Sciatic nerve (tissue), 2 donors: Measurements from ENCODE around the gene CEP20. TPM values are rescaled to one million over a fixed set of nuclear protein-coding genes. Genes with fewer than 3 reads are reported as not detected.
"Not testable (repeated sequence)": the region's sequence is repeated elsewhere in the genome, so short reads cannot be mapped to it uniquely, and the experiment has no call there.

Experiments
- ATAC-seq: fragments of 200-7000 bp; cut with Tn5 transposase; one replicate; pipeline ENCODE4 v1.9.1; 2020; ENCODE audit warnings: mild to moderate bottlenecking, moderate library complexity
- DNase-seq: peaks from one replicate; pipeline ENCODE4 v3.0.0-alpha.2; 2020; ENCODE audit warnings: low spot score
- intact Hi-C: fragments of 100-400 bp; cut with DNase I; formaldehyde crosslinking; loops from one replicate; pipeline ENCODE4 v1.14.2; 2022
- total RNA-seq: library from RNA; stranded (reverse); fragmentation: NEBNext Ultra II Directional; extraction: Animal tissue kit (Norgen Biotek cat#: 25700); gene quantifications from one replicate; pipeline ENCODE4 v1.2.1, GENCODE V29; 2021
- donor health status: DM: no; HTN: no; CAD: no.
- donor health status: DM: no; HTN: no; CAD: no.

Gene CEP20
- total RNA-seq, 1 donor from 2014 or later, result 37.6 TPM

DNA sequence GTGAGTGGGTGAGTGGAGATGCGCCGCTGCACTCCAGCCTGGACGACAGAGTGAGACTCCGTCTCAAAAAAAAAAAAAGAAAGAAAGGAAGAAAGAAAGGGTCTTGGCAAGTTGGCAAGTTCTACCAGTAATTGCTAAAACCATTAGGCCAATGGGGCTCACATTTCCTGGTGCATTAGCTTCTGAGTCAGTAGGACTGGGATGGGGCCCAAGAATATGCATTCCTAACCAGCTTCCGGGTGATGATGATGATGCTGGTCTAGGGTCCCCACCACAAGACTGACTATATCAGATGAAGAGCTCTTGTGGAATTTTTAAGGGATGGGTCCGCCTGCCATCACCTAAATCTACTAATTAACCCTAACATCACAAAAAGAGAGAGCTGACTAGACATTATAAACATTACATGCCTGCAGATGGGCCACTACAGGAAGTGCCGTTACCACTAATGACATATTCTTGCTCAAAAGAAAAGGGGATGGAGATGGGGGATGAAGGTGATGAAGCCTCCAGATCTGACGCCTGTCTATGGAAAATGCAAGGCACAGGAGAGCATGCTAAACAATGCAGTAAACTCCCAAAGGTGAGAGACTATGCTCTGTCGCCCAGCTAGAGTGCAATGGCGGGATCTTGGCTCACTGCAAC, 44.6 kb downstream of the CEP20 start:
- DNase-seq (no peak), ATAC-seq (no peak)
- intact Hi-C loops, result no loop called here

DNA sequence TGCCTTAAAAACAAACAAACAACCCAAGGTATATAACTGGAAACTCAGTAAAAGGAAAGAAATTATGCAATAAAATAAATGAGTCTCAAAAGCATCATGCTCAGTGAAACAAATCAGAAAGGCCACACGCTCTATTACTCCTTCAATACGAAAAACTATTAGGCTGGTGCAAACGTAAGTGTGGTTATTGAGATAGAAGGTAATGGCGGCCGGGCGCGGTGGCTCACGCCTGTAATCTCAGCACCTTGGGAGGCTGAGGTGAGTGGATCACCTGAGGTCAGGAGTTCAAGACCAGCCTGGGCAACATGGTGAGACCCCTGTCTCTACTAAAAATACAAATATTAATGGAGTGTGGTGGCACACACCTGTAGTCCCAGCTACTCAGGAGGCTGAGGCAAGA, 49.2 kb downstream of the CEP20 start:
- DNase-seq, ATAC-seq, intact Hi-C loops: not testable (repeated sequence)

DNA sequence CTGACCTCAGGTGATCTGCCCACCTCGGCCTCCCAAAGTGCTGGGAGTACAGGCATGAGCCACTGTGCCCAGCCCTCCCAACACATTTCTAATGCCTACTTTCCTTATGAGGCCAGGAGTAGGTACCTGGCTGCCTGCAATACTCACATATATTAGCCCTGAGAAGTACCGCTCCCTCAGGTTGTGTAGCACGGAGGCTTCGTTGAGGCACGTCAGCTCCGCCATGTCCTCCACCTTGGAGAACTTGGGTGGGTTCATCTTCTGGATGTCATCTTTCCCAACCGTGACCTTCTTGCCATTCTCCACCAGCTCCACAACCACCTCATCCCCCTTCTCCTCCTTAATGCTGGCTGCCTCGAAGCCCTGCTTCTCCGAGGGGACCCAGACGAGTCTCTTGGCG, 50.6 kb downstream of the CEP20 start:
- DNase-seq (no peak), ATAC-seq (no peak)
- intact Hi-C loops, result no loop called here

DNA sequence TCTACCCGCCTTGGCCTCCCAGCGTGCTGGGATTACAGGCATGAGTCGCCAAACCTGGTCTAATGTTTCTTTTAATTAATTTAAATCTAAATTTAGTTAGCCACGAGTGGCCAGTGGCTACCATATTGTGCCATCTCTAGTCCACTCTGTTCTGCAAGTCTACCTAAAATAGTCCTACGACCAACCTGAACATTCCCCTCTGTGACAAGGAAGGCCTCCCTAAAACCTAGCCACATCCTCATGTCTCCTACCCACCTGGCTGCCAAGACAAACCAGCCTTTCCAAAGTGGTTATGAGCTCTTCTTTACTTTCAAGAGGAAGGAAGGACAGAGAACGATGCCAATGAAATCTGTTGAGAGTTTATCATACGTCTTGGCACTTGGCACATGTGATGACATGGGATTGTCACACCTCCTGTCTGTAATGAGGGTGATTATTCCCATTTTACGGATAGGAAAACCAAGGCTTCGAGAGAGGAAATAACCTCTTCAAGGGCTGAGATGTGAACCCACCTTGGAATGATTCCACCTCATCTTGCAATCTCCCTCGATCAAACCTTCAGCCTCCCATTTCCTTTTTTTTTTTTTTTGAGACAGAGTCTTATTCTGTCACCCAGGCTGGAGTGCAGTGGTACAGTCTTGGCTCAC, 51.3 kb downstream of the CEP20 start:
- DNase-seq, result no peak

DNA sequence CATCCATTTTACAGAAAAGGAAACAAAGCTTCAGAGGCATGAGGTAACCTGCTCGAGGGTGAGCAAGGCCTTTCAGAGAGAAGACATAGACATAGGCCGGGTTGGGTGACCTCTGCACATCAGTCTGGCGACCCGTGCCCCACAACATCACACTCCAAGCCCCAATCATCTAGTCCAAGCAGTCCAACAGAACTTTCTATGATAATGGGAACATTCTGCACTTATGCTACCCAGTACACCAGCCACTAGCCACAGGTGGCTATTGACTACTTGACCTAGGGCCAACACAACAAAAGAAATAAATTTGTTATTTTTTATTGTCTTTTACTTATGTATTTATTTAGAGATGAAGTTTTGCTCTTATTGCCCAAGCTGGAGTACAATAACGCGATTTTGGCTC, 52.3 kb downstream of the CEP20 start:
- no peak for DNase-seq
- no peak for ATAC-seq
- intact Hi-C loops, result no loop called here

More for the DNA sequence above, 51.3 kb downstream of the CEP20 start:
- intact Hi-C loops, result no loop called here
- no peak for ATAC-seq

DNA sequence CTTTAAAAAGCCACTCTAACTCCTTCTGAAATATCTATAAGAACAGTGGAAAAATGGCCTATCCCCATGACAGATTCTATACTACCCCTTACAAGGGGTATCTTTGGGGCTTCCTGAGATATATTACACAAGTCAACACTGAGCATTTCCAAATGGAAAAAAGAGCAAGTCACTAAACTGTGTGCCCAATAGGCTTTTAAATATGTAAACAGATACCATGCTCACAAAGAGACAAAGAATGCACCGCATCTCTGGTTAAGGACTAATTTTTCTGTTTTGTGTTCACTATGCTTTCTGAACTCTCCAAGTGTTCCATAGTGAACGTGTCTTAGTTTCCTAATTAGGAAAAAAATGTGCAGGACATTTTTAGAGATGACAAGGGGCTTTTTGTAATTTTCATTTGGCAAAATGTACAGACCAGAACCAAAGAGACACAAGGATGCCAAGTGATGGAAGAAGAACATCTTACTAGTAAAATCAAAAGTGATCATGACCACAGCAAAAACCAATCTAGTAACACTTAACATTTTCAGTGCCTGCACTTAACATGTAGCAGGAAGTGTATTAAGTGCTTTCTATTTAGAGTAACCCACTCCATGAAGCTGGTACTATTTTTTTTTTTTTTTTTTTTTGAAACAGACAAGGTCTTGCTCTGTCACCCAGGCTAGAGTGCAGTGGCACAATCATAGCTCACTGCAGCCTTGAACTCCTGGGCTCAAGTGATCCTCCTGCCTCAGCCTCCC, 53.1 kb downstream of the CEP20 start:
- ATAC-seq (no peak), DNase-seq (no peak)
- intact Hi-C loops, result no loop called here

DNA sequence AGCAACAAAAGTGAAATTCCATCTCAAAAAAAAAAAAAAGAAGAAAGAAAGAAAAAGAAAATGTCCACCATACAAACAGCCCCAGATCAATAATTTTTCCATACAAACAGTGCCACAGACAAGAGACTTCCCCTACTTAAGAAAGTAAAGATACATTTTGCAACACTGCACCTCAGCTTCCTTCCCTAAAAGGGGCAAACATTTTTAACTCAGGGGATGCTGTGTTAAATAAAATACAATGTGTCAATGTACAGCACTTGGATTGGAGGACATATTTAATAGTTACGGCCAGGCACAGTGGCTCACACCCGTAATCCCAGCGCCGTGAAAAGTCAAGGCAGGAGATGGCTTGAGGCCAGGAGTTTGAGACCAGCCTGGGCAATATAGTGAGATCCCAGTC, 53.9 kb downstream of the CEP20 start:
- intact Hi-C loops, result no loop called here

DNA sequence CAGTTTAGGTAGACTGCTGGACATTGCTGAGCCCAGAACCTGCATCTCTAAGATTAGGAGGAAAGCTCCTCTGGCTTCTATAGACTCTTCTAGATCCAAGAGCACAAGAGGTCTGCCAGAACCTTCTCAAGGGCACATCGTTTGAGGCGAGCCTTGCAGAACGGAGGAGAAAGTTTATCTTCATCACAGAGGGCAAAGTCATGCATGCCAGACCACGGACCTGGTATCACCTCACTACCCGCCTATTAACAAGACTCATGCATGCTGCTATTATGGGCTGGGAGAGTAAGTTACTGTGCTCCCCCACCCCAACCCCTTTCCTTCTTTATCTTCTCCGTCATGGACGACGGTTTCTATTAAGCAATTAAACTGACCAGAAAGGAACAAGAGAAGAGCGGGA, 54.9 kb downstream of the CEP20 start:
- ATAC-seq, result no peak
- DNase-seq, result no peak
- intact Hi-C loops, result no loop called here

More for the DNA sequence above, 53.9 kb downstream of the CEP20 start:
- ATAC-seq, result no peak
- DNase-seq, result no peak

DNA sequence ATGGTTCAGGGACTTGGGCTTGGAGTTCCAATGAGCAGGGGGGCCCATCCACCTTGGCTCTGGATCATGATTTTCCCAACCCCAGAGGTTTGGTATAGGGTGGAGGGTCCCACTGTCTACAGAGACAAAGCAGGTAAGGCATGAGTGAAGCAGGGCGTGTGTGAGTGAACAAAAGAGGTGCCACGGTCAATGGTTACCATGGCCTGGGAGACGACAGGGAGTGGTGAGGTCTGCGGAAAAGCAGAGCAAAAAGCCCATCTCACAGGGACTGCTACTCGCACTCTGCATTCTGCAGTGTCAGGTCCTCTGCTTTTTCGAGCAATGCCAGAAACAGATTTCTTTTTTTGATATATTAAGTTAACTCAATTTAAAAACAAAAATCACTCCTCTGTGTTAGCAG, 56.2 kb downstream of the CEP20 start:
- DNase-seq (no peak), ATAC-seq (no peak)
- intact Hi-C loops, result no loop called here

DNA sequence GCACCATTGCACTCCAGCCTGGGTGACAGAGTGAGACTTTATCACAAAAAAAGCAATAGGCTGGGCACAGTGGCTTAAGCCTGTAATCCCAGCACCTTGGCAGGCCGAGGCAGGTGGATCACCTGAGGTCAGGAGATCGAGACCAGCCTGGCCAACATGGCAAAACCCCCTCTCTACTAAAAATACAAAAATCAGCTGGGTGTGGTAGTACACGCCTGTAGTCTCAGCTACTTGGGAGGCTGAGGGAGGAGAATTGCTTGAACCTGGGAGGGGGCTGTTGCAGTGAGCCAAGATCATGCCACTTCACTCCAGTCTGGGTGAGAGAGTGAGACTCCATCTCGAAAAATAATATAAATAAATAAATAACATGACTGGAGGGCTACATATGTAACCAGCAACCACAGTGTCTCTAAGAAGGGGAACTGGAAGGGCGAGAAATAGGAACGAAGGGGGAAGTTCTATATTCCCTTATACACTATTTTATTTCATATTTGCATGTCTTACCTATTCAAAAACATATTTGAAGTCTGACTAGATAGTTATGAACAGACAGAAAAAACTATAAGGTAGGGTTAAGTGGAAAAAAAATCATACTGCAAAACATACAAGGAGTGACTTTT, 57.5 kb downstream of the CEP20 start:
- DNase-seq (no peak), ATAC-seq (no peak)
- intact Hi-C loops, result no loop called here

DNA sequence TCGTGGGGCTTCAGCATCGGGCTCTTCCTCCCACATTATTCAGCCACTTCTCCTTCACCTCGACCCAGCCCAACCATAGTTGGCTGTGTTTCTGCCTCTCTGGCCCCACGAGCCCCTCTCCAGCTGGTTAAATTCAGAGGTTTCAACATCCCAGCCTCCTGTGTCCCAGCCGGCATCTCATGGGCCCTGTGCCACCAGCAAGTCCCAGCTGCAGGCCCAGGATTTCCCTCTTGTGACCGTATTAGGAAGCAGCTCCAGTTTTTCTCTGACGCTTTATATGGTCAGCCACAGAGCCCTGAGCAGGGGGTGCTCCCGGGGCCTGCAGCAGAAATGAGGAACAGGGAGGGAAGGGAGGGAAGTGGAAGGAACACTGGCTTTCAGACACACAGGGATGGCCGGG, 58.9 kb downstream of the CEP20 start:
- peak; percentile 80 for ATAC-seq
- intact Hi-C loops, result no loop called here
- peak; percentile 66 for DNase-seq

DNA sequence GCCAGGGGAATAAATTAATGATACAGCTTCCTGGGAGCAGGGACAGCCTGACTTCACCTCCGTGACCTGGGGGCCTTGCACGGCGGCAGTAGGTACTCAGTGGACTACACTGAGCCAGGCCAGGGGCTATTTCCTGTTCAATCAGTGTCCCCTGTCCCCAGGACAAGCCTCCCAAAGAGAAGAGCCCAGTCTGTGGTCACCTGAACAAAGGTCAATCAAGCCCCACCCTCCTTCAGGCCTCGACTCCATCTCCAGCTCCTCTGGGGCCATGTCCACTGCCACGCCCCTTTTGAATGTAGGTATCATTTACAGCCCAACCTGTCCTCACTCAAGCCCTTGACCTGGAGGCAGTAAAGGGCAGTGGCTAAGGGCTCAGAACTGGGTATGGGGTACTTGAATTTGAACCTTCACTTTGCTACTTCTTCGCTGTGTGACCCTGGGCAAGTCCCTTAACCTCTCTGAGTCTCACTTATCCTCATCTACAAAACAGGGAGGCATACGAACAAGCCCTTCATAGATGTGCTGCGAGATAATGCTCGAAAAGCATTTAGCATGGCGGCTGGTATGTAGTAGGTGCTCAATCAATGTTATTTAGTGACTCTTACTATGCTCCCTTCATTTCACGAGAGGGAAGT, 60.6 kb downstream of the CEP20 start:
- ATAC-seq, result no peak
- intact Hi-C loops, result no loop called here
- no peak for DNase-seq

DNA sequence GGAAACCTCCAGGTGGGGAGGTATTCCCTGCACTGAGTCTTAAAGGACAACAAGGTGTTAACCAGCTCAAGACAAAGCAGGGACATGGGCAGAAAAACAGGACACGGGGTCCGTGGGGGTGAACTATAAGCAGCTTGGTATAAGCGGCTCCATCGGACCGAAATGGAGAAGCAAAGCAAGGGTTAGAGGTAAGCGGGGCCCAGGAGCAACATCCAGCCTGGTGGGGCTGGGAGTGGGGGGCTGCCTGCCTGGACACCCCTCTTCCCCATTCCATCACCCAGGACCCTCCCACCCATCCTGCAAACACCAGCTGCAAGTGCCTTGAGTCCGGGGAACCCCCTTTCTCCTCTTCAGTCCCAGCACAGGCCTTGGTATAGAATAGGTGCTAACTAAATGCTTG, 61.1 kb downstream of the CEP20 start:
- DNase-seq, result no peak
- ATAC-seq, result no peak
- intact Hi-C loops, result no loop called here

DNA sequence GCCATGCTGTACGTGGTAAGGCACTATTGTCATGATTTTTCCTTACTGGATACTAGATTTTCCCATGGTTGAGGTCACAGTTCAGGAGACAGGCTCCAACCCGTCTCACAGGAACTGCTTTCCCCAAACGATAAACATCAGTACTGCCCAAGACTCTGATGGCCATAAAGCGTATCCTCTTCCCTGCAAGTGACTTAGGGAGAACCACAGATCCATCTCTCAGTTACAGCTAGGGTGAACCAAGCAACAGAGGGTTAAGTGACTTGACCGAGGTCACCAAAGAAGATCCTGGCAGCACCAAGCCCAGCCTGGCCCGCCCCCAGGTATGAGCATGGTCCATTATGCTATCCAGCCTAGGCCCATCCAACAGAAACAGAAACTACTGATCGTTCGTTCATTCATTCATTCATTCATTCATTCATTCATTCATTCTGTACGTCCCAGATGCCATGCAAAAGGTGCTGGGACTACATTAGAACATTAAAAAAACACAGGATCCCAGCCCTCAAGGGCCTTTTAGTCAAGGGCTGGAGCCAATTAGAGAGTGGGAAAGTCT, 62.6 kb downstream of the CEP20 start:
- DNase-seq, result no peak
- ATAC-seq, result no peak
- intact Hi-C loops, result no loop called here

DNA sequence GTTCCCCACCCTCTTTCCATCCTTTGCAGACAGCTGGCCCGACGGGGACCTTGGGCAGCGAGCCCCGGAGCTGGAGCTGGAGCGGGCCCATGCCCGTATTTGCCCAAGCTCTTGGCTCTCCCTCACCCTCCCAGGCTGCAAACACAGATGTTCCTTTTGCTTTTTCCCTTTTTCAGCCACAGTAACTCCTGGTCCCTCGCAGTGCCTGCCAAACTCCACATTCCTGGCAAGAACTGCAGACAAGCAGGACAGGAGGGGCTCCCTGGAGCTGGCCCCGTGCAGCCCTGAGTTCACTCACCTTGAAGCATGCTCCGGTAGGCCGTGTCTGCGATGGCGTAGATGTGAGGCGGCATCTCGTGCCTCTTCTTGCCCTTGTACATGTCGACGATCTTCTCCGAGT, 65.4 kb downstream of the CEP20 start:
- no peak for ATAC-seq
- intact Hi-C loops, result no loop called here
- DNase-seq, result peak; percentile 31

DNA sequence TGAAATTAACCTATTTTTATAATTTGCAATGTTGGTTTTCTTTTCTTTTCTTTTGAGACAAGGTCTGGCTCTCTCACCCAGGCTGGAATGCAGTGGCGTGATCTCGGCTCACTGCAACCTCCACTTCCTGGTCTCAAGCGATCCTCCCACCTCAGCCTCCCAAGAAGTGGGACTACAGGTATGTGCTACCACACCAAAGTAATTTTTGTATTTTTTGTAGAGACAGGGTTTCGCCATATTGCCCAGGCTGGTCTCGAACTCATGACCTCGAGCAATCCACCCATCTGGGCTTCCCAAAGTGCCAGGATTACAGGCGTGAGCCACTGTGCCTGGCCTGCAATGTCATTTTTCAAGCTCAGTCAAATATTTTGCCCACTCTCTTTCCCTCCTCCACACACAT, 67.6 kb downstream of the CEP20 start:
- no peak for ATAC-seq
- intact Hi-C loops, result no loop called here
- DNase-seq, result peak; percentile 3

DNA sequence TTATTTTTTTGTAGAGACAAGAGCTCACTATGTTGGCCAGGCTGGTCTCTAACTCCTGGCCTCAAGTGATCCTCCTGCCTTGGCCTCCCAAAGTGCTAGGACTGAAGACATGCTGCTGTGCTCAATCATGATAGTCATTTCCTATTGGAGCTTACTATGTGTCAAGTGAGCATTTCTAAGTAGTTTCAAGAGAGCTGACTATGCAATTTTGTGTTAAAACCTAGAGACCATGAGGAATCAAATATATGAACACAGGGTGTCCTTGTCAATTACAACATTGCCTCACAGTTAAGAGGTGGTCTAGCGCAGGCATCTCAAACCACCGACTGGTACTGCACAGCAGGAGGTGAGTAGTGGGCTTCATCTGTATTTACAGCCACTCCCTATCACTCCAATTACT, 69.4 kb downstream of the CEP20 start:
- intact Hi-C loops, result no loop called here
- DNase-seq (no peak), ATAC-seq (no peak)

DNA sequence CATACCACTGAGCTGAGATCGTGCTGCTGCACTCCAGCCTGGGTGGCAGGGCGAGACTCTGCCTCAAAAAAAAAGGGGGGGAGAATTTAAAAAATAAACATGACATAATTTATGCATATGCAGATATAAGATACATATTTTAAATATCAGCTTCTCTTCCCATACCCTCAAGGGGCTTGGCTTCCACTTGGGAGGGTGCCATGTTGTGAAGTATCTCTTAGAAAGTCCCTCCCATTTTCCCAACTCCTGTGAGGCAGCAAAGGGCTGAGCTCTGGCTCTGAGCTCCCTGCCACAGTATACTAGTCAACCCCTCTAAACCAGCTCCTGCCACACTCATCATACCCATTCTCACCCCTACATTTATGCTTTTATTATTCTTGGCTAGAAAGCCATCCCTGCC, 71.0 kb downstream of the CEP20 start:
- intact Hi-C loops, result no loop called here
- ATAC-seq (no peak), DNase-seq (peak; percentile 15)

DNA sequence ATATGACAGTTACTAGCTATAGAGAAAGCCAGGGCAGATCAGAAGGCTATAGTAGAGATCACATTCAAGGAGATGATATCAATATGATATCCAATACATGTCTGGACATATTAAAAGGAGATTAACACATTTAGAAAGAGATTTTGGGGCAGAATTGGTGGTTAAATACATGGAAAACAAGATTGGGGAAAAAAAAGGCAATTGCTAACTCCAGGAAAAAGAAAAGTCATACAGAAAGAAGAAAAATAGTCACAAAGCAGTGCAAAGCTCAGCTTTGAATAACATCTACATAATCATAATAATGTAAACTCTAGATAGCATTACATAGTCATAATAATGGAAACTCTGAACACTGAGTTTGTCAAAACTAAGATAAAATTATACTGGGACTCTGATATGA, 72.2 kb downstream of the CEP20 start:
- DNase-seq (no peak), ATAC-seq (no peak)
- intact Hi-C loops, result no loop called here
